Spleen (tissue), 11 donors: ENCODE data around the gene PSENEN. TPM values are rescaled to one million over a fixed set of nuclear protein-coding genes. Genes with fewer than 3 reads are reported as not detected.

Source experiments
- DNase-seq: peaks from one replicate; pipeline ENCODE4 v3.0.0-alpha.2; 2020
- H3K27ac ChIP-seq, 8 donors: fragments of 200-600 bp; sonication (generic) in 7 of 8; 1 replicate in 4 of 8; 2 replicates in 4 of 8; pipeline versions ENCODE4 v1.5.0 to v1.8.0; 2016 to 2021; ENCODE audit warnings: inconsistent platforms in 4 of 8, mild to moderate bottlenecking in 4 of 8, moderate library complexity in 1 of 8
- H3K27me3 ChIP-seq, 7 donors: fragments of 200-600 bp; sonication (generic) in 6 of 7; replicated peaks in 1 of 7; 1 replicate in 4 of 7; 2 replicates in 3 of 7; pipeline versions ENCODE4 v1.5.0 to v1.8.0; 2016 to 2021; ENCODE audit warnings: inconsistent platforms in 3 of 7, mild to moderate bottlenecking in 1 of 7
- H3K36me3 ChIP-seq, 6 donors: fragments of 200-600 bp; sonication (generic) in 5 of 6; 1 replicate in 4 of 6; 2 replicates in 2 of 6; pipeline versions ENCODE4 v1.5.0 to v1.8.0; 2016 to 2021; ENCODE audit warnings: inconsistent platforms in 2 of 6
- H3K4me1 ChIP-seq, 6 donors: fragments of 200-600 bp; sonication (generic) in 5 of 6; 1 replicate in 3 of 6; 2 replicates in 3 of 6; pipeline versions ENCODE4 v1.5.0 to v1.8.0; 2016 to 2021; ENCODE audit warnings: inconsistent platforms in 3 of 6
- H3K4me3 ChIP-seq, 8 donors: fragments of 200-600 bp; sonication (generic) in 7 of 8; 1 replicate in 4 of 8; 2 replicates in 4 of 8; pipeline versions ENCODE4 v1.5.0 to v1.8.0; 2016 to 2021; ENCODE audit warnings: inconsistent platforms in 4 of 8, mild to moderate bottlenecking in 4 of 8, moderate library complexity in 2 of 8
- H3K9me3 ChIP-seq, 8 donors: fragments of 200-600 bp; sonication (generic) in 7 of 8; 1 replicate in 4 of 8; 2 replicates in 4 of 8; pipeline versions ENCODE4 v1.5.0 to v1.8.0; 2016 to 2021; ENCODE audit warnings: inconsistent platforms in 4 of 8
- CTCF ChIP-seq, 11 experiments: fragments of 200-600 bp in 7 of 11; fragments of 450-650 bp in 4 of 11; sonication (generic) in 4 of 11; IDR thresholded peaks in 8 of 11; conservative IDR thresholded peaks in 3 of 11; 1 replicate in 7 of 11; 2 replicates in 4 of 11; pipeline versions ENCODE4 v1.4.0 to v1.8.0; 2016 to 2021; ENCODE audit warnings: antibody characterized with exemption in 11 of 11, inconsistent platforms in 4 of 11, mild to moderate bottlenecking in 1 of 11
- POLR2A ChIP-seq, 3 donors: fragments of 450-650 bp; IDR thresholded peaks; one replicate each; pipeline ENCODE4 v1.5.1; 2017; ENCODE audit warnings: antibody characterized with exemption in 3 of 3, mild to moderate bottlenecking in 1 of 3
- POLR2AphosphoS5 ChIP-seq, 3 donors: sonication (generic); formaldehyde crosslinking; IDR thresholded peaks; one replicate each; pipeline ENCODE4 v1.5.1; 2017; ENCODE audit warnings: antibody characterized with exemption in 3 of 3
- WGBS, 5 donors: extraction: QIAGEN DNeasy Blood & Tissue Kit in 3 of 5; methylation state at CpG; one replicate each; pipeline versions ENCODE4 v1.1.5 to v1.1.7; 2013 to 2018; 5-methylcytosine and 5-hydroxymethylcytosine counted together
- intact Hi-C: fragments of 100-400 bp; cut with DNase I; formaldehyde crosslinking; loops from one replicate; pipeline ENCODE4 v1.15.0; 2023; ENCODE audit warnings: low total_unique reads
- polyA plus RNA-seq, 3 donors: library from polyadenylated mRNA; stranded (reverse); fragments of 200-250 nt; gene quantifications; one replicate each; pipeline ENCODE4 v1.2.1, GENCODE V29; 2013
- total RNA-seq, 7 donors: library from RNA; depleted of rRNA in 3 of 7; stranded (reverse); fragments of >200 nt in 3 of 7; fragmentation: NEBNext Ultra II Directional in 4 of 7; extraction: Animal tissue kit (Norgen Biotek cat#: 25700) in 4 of 7; gene quantifications; one replicate each; pipeline versions ENCODE4 v1.1.0 to v1.2.1, GENCODE V29; 2016 to 2021
- donor health status: healthy with polysubstance abuse.
- donor health status: DM: no; HTN: no; CAD: no; lungs with moderate emphysema.
- donor health status: DM: no; HTN: no; CAD: no.
- donor health status: Bipolar disorder and iron deficiency.
- donor health status: healthy.
- donor health status: DM: no; HTN: no; CAD: no.
- donor health status: DM: yes; HTN: yes; CAD: no.

Gene PSENEN
- total and polyA plus RNA-seq, 10 donors, result 37.5 to 71.3 (median 51.0) TPM

GRCh38 chr19:35783469-35784434 lies 38.3 kb downstream of the PSENEN start:
- H3K4me3 ChIP-seq, result no peak overlapping the region
- intact Hi-C loops, result no loop called here
- no peaks in the 10 kb centered on the region for H3K9me3 ChIP-seq
- H3K27me3 ChIP-seq, result no peaks in the 10 kb centered on the region
- TF ChIP-seq POLR2AphosphoS5 (IDR thresholded peaks at IDR 0.05) (no peak), POLR2A (IDR thresholded peaks at IDR 0.05) (no peak), CTCF (IDR thresholded peaks at IDR 0.05 in 8 of 11, conservative IDR thresholded peaks at IDR 0.05 in 3 of 11) (no peak)
- 83 to 91% (median 88%) methylated on average over 28 of the region's 28 CpGs for WGBS, 5 donors
- H3K36me3 ChIP-seq, result peaks cover 0 to 86% (median 28%) of the 10 kb centered on the region in 6 donors
- no peak overlapping the region for H3K27ac ChIP-seq
- H3K4me1 ChIP-seq, result no peaks in the 10 kb centered on the region
- DNase-seq, result no peak

- 80 to 93% (median 93%) methylated on average over 30 to 45 of the region's 45 CpGs for WGBS, 5 donors
- Histone ChIP-seq H3K36me3 (peaks cover 0 to 80% (median 28%) of the 10 kb centered on the region in 6 donors), H3K9me3 (no peaks in the 10 kb centered on the region), H3K4me3 (no peak overlapping the region), H3K27ac (no peak overlapping the region), H3K27me3 (no peaks in the 10 kb centered on the region), H3K4me1 (no peaks in the 10 kb centered on the region)
- TF ChIP-seq CTCF (IDR thresholded peaks at IDR 0.05 in 8 of 11, conservative IDR thresholded peaks at IDR 0.05 in 3 of 11) (no peak), POLR2A (IDR thresholded peaks at IDR 0.05) (no peak), POLR2AphosphoS5 (IDR thresholded peaks at IDR 0.05) (no peak)
- no peak for DNase-seq
- intact Hi-C loops, result no loop called here
These were observed 39.3 kb downstream of the PSENEN start for GRCh38 chr19:35784503-35785338.

- H3K27me3 ChIP-seq, result peaks cover 0 to 3% (median 0%) of the 10 kb centered on the region in 7 donors
- no peaks in the 10 kb centered on the region for H3K4me1 ChIP-seq
- no peak overlapping the region for H3K4me3 ChIP-seq
- no peak for TF ChIP-seq POLR2A (IDR thresholded peaks at IDR 0.05)
- no peak for TF ChIP-seq CTCF (IDR thresholded peaks at IDR 0.05 in 8 of 11, conservative IDR thresholded peaks at IDR 0.05 in 3 of 11)
- TF ChIP-seq POLR2AphosphoS5 (IDR thresholded peaks at IDR 0.05), result no peak
- H3K36me3 ChIP-seq, result peaks cover 0 to 74% (median 25%) of the 10 kb centered on the region in 6 donors
- no peak for DNase-seq
- WGBS, 5 donors, result 93 to 95% (median 94%) methylated on average over 4 to 10 of the region's 10 CpGs
- no peaks in the 10 kb centered on the region for H3K9me3 ChIP-seq
- H3K27ac ChIP-seq, result no peak overlapping the region
- intact Hi-C loops, result no loop called here
These were observed 39.8 kb downstream of the PSENEN start for GRCh38 chr19:35785339-35785627.
